Astrocyte of the cerebellum (primary cell): Measurements from ENCODE around the gene PWWP2B.

Experiments used
- DNase-seq: peaks from one replicate; pipeline ENCODE4 v3.0.0-alpha.2; 2011; ENCODE audit warnings: low read depth
- H3K4me3 ChIP-seq: 2 replicates; pipeline ENCODE4 v1.5.1; 2011; ENCODE audit warnings: mild to moderate bottlenecking, low read depth, low read length, moderate library complexity
- CTCF ChIP-seq: IDR thresholded peaks from 2 replicates; pipeline ENCODE4 v1.5.1; 2012; ENCODE audit warnings: low read length, low read depth, moderate library complexity, mild to moderate bottlenecking; ENCODE audit errors: missing control alignments
- in situ Hi-C: cut with HindIII; loops from 2 replicates; pipeline ENCODE4 v1.10.0; 2017; ENCODE audit warnings: low sequenced_read_pairs

Gene PWWP2B

GRCh38 chr10:132439424-132440163, 42.6 kb downstream of the PWWP2B start:
- no peak overlapping the region for H3K4me3 ChIP-seq
- no peak for DNase-seq
- in situ Hi-C loops = no loop called here
- no peak for TF ChIP-seq CTCF

DNA sequence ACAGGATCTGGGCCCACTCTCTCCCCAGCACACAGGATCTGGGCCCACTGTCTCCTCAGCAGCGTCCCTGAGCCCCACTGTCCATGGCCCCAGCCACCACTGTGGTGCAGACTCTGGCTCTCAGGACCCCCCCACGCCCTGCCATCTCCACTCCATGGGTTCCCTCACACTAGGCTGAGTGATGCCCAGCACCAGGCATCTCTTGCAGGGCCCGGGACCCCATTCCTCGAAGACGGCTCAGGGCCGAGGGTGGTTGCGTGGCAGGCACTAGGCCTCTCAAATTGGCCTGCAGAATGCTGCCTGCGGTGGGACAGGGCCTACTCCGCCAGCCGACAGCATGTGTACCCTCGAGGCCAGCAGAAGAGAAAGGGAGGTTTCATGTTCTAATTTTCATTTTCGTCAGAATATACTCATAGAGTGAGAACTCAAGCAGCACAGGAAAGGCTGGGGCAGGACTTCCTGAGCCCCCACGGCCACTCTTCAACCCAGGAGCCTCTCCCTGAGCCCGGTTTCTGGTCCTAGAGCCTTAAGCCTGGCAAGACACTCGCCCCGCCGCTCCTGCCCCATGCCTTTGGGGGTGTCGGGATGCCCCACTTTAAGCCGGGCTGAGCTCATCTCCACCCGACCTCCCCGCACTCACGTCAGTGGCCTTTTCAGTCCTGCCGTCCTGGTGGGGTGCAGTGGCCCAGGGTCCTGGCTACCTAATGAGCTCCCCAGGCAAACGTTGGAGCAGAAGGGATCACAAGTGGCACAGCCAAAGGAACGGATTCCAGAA, 44.0 kb downstream of the PWWP2B start:
- no peak overlapping the region for H3K4me3 ChIP-seq
- no peak for TF ChIP-seq CTCF
- no peak for DNase-seq
- in situ Hi-C loops = no loop called here

DNA sequence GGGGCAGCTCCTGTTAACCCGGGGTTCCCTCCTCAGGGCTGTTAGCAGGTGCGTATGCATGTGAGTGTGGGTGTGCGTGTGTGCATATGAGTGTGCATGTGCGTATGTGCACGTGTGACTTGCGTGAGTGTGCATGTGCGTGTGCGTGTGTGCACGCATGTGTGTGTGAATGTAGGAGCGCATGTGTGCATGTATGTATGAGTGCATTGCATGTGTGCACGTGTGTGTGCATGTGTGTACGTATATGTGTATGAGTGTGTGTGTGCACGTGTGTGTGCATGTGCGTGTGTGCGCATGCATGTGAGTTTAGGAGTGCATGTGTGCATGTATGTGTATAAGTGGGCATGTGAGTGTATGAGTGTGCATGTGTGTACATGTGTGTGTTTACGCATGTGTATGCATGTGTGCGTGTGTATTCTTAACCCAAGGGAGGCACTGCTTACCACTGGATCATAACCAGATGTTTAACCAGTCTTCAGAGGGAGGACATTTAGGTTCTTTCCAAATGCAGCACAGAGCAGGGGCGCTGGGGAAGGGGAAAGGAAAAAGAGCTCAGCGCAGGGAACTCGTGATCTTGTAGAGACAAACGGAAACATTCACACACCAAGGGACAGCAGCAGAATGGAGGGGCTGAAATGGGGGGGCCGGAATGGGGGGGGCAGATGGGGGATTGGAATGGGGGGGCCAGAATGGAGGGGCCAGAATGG, 45.0 kb downstream of the PWWP2B start:
- in situ Hi-C loops = no loop called here
- TF ChIP-seq CTCF = no peak
- DNase-seq = no peak
- H3K4me3 ChIP-seq = no peak overlapping the region

- DNase-seq = no peak
- in situ Hi-C loops = no loop called here
- no peak overlapping the region for H3K4me3 ChIP-seq
- no peak for TF ChIP-seq CTCF
These were observed 45.6 kb downstream of the PWWP2B start for GRCh38 chr10:132442636-132443035.

GRCh38 chr10:132443605-132443982, 46.6 kb downstream of the PWWP2B start:
- in situ Hi-C loops = no loop called here
- no peak overlapping the region for H3K4me3 ChIP-seq
- peak; percentile 53 for TF ChIP-seq CTCF
- no peak for DNase-seq

DNA sequence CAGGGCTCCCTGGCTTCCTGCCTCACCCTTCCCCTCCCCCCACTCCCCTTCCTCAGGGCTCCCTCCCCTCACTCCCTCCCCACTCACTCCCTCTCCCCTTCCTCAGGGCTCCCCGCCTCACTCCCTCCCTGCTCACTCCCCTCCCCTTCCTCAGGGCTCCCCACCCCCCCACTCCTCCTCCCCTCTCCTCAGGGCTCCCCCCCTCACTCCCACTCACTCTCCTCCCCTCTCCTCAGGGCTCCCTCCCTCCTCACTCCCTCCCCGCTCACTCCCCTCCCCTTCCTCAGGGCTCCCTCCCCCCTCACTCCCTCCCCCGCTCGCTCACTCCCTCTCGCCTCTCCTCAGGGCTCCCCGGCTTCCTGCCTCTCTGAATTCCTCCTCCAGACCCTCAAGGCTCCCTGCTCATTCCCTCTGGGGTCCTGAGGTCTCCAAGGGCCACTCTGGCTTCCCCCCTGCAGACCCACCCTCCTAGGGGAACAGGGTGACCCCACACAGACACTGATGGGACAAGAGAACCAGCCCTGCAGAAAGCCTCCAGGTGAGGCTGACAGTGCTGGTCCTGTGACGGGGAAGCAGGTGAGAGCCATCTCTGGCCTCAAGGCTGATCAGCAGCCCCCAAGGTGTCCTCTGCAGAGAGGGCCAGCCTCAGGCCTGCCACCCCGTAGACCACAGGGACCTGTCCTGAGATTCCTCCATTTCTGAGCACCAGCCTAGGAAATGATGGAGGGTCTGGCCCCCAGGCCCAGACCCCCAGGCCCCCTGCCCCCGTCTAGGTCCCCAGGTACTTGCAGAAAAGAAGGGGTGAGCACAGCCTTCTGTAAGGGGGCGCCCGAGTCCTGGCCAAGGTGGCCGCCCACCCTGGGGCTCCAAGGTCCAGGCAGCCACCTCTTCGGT, 47.2 kb downstream of the PWWP2B start:
- H3K4me3 ChIP-seq = no peak overlapping the region
- in situ Hi-C loops = no loop called here
- no peak for DNase-seq
- no peak for TF ChIP-seq CTCF
